GM19035 (cell line): ENCODE results near the gene NPW.

Source experiments
- ATAC-seq: cut with Tn5 transposase; IDR thresholded peaks from one replicate; pipeline ENCODE4 v1.9.1; 2021; ENCODE audit not compliant: unreplicated experiment

Gene NPW

GRCh38 chr16:2047330-2048115 is 27.9 kb downstream of the NPW start, which contains the start of the genes NTHL1 and TSC2:
NTHL1 (minus strand) TSS chr16:2047834; CDS start chr16:2047823, 11 bp downstream.
TSC2 (plus strand) TSS chr16:2047985; CDS start chr16:2048616, 631 bp downstream.
- ATAC-seq: peak; percentile 93

- no peak for ATAC-seq
Observed at GRCh38 chr16:2048116-2048543, 28.5 kb downstream of the NPW start.

DNA sequence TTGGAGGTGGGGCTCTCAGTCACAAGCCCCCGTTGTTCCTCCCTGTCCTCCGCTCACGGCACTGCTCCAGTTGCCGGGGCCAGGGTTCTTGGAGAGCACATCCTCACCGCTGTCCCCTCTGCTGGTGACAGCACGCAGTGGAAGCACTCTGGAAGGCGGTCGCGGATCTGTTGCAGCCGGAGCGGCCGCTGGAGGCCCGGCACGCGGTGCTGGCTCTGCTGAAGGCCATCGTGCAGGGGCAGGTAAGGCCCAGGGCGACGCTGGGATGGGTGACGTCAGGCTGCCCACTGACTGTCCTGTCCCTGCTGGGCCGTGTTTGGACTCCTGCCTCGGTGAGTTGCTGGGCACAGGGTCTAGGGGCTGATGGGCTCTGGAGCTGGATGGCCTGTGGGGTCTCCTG is 33.6 kb downstream of the NPW start:
- ATAC-seq: no peak

- no peak for ATAC-seq
Observed at GRCh38 chr16:2053897-2054296, 34.3 kb downstream of the NPW start.

DNA sequence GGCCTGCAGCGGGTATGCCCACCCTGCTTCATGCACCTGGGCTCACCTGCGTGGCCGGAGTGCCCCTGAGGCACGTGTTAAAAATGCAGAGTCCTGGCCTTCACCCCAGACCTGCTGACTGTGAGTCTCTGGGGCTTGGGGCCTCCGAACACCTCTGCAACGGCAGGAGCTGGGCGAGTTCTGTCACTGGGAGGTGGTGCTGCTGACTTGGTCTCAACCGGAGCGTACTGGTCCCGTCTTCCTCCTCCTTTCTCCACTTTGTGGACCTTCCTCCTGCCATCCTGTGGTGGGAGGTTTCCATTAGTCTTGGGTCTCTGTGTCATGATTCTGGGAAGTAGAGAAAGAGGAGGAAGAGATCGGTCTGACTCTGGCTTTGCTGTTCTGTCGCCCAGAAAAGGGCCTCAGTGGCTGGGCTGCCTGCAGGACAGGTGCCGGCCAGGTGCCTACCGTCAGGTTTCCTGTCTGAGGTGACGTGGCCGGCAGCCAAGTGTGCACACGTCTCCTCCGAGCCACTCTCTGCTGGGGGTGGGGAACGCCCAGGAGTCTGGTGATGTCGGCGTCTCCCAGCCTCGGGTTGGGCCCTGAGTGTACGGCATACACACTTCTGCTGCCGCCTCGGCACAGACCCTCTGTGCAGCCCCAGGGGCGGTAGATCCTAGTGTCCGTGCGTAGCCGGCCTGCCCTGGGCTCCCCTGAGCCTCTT is 35.1 kb downstream of the NPW start:
- ATAC-seq: no peak

DNA sequence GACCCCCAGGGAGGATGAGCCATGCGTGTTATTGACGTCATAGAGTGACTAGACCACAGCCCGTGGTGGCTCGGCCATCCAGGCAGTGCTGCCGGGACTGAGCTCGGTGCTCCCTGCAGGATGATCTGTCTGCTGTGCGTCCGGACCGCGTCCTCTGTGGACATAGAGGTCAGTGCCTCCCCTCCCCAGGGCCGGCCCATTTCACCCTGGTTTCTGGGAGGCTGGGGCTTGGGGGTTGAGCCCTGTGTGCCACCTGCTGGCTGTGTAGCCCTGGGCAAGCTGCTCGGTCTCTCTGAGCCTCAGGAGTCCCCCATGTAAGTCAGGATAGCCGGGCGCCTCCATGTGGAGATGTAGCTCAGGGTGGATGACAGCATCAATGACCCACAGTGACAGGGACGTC is 36.5 kb downstream of the NPW start:
- ATAC-seq: no peak

GRCh38 chr16:2056681-2057407 is 37.3 kb downstream of the NPW start:
- no peak for ATAC-seq

DNA sequence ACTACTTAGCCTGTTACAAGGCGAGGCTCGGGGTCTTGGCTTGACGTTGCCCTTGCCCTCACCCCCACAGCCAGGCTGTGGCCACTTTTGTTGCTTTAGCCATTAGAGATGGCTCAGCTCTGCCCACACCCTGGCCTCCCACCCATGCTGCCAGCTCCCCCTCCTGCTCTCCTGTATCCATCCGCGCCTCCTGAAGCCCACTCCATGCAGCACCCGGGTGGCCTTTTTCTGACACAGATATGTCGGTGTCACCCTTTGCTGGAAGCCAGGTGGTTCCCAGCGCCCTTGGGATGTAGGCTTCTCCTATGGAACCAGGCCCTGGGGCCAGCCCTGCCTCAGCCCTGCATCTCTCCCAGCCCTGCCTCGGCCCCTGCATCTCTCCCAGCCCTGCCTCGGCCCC is 37.9 kb downstream of the NPW start:
- ATAC-seq: no peak

- no peak for ATAC-seq
Observed at GRCh38 chr16:2058420-2058819, 38.8 kb downstream of the NPW start.

DNA sequence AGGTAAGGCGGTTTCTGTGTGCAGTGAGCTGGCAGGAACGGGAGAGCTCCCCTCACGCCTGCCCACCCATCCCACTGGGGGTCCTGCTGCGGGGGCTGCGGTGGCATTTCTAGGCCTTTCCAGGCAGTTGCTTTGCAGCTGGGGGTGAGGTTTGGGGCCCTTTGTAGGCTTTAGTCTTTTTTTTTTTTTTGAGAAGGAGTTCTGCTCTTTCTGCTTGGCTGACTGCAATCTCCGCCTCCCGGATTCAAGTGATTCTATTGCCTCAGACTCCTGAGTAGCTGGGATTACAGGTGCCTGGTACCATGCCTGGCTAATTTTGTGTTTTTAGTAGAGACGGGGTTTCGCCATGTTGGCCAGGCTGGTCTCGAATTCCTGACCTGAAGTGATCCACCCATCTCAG is 39.3 kb downstream of the NPW start:
- ATAC-seq: no peak

- ATAC-seq: no peak
Observed at GRCh38 chr16:2060346-2060745, 40.8 kb downstream of the NPW start.

DNA sequence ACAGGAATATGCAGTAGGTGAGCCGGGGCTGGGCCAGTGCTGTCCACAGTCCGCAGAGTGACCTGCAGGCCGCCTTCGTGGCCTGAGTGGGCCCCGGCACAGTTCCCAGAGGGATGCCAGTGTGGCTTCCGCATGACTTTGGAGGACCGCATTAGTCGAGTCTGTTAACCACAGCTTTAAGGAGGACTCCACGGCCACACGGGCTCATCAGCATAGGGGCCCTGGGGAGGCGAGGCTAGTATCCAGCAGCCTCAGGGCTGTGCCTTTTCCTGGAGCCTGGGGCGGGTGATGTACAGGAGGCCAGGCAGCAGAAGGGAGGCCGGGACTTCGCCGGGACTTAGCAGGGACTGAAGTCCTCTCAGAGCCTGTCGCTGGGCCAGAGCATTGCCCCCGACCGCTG is 41.4 kb downstream of the NPW start:
- no peak for ATAC-seq

DNA sequence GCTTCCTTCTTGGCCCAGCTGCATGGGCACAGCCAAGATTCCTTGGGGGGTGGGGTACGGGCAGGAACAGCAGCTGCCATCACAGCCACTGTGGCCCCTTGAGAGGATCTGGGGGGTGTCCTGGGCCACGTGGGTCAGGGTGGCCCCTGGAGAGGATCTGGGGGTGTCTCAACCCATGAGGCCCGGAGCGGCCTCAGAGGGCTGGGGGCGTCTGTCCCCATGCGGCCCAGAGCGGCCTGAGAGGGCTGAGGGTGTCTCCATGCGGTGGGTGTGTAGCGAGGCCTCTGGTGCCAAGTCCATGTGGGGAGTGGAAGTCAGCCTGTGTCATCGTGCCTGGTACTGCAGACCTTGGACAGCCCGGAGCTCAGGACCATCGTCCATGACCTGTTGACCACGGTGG is 41.9 kb downstream of the NPW start:
- ATAC-seq: no peak

DNA sequence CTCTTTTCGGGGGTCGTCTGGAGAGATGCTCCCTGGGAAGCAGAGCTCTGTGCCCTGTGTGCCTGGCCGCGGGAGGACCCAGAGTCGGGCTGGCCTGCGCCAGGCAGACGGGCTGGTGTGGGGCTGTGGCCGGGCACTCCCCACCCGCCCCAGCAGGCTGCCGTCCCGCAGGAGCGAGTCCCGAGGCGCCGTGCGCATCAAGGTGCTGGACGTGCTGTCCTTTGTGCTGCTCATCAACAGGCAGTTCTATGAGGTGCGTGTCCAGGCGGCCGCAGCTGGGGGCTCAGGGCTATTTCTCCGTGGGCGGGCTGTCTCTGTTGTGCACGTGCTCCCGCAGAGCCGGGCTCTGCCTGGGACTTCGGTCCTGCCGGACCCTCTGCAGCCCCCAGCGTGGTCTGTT is 43.2 kb downstream of the NPW start:
- ATAC-seq: no peak

DNA sequence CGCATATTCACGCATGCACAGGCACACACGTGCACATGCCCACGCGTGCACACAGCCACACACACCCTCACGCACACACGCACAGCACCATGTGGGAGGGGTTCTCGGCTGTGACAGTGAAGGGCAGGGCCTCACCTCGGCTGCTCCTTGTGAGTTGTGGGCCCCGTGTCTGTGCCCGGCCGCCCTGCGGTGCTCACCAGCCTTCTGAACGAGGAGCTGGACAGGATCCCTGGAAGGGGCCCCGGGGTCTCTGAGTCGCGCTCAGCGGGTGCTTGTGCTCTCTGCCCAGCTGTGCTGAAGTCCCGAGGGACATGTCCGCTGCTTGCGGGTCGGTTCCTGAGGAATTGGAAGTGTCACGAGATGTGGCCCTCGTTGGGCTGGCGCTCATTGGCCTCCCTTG is 44.3 kb downstream of the NPW start:
- no peak for ATAC-seq

DNA sequence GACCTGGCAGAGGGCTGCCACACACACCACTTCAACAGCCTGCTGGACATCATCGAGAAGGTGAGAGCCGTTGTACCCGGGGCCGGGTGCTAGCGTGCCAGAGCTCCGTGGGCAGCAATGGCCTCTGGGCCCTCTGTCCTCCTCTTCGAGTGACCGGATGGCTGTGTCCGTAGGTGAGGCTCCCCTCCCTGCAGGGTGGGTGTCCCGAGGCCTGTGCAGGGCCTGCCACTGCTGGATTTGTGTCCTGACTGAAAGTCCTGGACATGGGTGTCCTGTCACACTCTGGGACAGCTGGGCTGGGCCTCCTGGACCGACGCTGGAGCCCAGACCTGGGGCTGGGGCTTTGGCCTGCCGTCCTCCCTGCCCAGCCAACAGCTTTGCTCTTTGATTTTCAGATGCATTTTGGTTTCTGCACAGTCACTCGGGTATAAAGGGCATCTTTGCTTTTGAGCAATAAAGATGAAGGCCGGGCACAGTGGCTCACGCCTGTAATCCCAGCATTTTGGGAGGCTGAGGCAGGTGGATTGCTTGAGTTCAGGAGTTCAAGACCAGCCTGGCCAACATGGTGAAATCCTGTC is 44.9 kb downstream of the NPW start:
- ATAC-seq: no peak

DNA sequence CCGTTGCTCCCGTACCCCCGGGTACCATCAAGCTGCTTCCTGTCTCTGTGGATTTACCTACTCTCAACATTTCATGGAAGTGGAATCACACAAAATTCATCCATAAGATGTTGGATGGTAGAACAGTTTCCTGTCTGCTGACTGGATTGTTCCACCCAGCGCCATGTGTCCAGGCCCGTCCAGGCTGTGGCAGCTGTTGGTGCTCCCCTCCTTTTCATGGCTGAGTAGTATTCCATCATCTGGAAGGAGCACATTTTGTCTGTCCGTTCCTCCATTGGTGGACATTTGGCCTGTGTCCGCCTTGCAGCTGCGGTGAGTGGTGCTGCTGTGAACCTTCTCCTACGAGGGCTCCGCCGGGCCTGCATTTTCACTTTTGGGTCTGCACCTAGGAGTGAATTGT is 46.6 kb downstream of the NPW start:
- ATAC-seq: no peak
